OCI-LY1 (cell line): ENCODE measurements around the gene ZSCAN5A.

ENCODE experiments used
- CTCF ChIP-seq: fragments of 200-600 bp; sonication (generic), shearing (Covaris generic); IDR thresholded peaks from 2 replicates; pipeline ENCODE4 v1.5.1; 2017; ENCODE audit warnings: mild to moderate bottlenecking, antibody characterized with exemption, low read length, moderate library complexity, mixed read lengths
- EZH2 ChIP-seq: fragments of 200-600 bp; sonication (generic), shearing (Covaris generic); IDR thresholded peaks from 2 replicates; pipeline ENCODE4 v1.8.0; 2017; ENCODE audit warnings: borderline replicate concordance, mixed run types, mild to moderate bottlenecking, antibody characterized with exemption, low read length, moderate library complexity, mixed read lengths

GRCh38 chr19:56351208-56351607 is 36.6 kb upstream of the ZSCAN5A start:
- TF ChIP-seq CTCF (no peak), EZH2 (no peak)
